ENCODE results near the gene FGF18. TPM values are rescaled to one million over a fixed set of nuclear protein-coding genes. Genes with fewer than 3 reads are reported as not detected.
A peak's percentile ranks its signal among the peaks of the same experiment; 100 is the strongest.

FGF18 gene
- total and polyA plus RNA-seq, 9 of the 15 experiments (the other 6 are each of a cell fraction or from before 2014, with no cell fraction given) = 0.05 to 0.18 (median 0.11) TPM; not detected in 6

DNA sequence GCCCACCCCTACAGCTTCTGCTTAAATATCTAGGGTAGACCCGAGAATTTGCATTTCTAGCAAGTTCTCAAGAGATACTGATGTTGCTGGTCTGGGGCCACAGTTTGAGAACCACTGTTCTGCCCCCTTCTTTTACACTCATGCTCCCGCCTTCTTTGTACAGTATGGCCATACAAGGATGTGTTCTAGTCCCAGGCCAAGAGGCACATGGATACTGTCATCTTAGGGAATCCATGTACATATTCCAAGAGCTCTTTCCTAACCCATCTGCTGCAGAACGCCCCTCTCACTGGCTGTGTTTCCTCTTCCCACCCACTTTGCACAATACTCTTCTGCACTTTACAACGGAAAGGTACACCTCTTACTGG is 44.4 kb downstream of the FGF18 start (continued):
- TF ChIP-seq, protein P1, sequence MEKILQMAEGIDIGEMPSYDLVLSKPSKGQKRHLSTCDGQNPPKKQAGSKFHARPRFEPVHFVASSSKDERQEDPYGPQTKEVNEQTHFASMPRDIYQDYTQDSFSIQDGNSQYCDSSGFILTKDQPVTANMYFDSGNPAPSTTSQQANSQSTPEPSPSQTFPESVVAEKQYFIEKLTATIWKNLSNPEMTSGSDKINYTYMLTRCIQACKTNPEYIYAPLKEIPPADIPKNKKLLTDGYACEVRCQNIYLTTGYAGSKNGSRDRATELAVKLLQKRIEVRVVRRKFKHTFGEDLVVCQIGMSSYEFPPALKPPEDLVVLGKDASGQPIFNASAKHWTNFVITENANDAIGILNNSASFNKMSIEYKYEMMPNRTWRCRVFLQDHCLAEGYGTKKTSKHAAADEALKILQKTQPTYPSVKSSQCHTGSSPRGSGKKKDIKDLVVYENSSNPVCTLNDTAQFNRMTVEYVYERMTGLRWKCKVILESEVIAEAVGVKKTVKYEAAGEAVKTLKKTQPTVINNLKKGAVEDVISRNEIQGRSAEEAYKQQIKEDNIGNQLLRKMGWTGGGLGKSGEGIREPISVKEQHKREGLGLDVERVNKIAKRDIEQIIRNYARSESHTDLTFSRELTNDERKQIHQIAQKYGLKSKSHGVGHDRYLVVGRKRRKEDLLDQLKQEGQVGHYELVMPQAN (IDR thresholded peaks at IDR 0.05; ENCODE audit: borderline replicate concordance) = no peak
- TF ChIP-seq, protein P2, sequence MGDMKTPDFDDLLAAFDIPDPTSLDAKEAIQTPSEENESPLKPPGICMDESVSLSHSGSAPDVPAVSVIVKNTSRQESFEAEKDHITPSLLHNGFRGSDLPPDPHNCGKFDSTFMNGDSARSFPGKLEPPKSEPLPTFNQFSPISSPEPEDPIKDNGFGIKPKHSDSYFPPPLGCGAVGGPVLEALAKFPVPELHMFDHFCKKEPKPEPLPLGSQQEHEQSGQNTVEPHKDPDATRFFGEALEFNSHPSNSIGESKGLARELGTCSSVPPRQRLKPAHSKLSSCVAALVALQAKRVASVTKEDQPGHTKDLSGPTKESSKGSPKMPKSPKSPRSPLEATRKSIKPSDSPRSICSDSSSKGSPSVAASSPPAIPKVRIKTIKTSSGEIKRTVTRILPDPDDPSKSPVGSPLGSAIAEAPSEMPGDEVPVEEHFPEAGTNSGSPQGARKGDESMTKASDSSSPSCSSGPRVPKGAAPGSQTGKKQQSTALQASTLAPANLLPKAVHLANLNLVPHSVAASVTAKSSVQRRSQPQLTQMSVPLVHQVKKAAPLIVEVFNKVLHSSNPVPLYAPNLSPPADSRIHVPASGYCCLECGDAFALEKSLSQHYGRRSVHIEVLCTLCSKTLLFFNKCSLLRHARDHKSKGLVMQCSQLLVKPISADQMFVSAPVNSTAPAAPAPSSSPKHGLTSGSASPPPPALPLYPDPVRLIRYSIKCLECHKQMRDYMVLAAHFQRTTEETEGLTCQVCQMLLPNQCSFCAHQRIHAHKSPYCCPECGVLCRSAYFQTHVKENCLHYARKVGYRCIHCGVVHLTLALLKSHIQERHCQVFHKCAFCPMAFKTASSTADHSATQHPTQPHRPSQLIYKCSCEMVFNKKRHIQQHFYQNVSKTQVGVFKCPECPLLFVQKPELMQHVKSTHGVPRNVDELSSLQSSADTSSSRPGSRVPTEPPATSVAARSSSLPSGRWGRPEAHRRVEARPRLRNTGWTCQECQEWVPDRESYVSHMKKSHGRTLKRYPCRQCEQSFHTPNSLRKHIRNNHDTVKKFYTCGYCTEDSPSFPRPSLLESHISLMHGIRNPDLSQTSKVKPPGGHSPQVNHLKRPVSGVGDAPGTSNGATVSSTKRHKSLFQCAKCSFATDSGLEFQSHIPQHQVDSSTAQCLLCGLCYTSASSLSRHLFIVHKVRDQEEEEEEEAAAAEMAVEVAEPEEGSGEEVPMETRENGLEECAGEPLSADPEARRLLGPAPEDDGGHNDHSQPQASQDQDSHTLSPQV (IDR thresholded peaks at IDR 0.05) = no peak
- TF ChIP-seq, protein P3, sequence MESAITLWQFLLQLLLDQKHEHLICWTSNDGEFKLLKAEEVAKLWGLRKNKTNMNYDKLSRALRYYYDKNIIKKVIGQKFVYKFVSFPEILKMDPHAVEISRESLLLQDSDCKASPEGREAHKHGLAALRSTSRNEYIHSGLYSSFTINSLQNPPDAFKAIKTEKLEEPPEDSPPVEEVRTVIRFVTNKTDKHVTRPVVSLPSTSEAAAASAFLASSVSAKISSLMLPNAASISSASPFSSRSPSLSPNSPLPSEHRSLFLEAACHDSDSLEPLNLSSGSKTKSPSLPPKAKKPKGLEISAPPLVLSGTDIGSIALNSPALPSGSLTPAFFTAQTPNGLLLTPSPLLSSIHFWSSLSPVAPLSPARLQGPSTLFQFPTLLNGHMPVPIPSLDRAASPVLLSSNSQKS (CRISPR knock-in tag; IDR thresholded peaks at IDR 0.05) = no peak
- TF ChIP-seq RCOR1 (IDR thresholded peaks at IDR 0.05; ENCODE audit: borderline replicate concordance in 1 of 2, low read depth in 2 of 2, low read length in 2 of 2) (no peak), SREBF2 (CRISPR knock-in tag; IDR thresholded peaks at IDR 0.05) (no peak), ZNF589 (CRISPR knock-in tag; IDR thresholded peaks at IDR 0.05; ENCODE audit: low read depth) (peak; percentile 86; the same call in 1 of the 2 replicates), FOXM1 (IDR thresholded peaks at IDR 0.05; ENCODE audit: low read depth) (no peak), FOXM1 (CRISPR knock-in tag; IDR thresholded peaks at IDR 0.05; ENCODE audit: low read depth) (no peak), DACH1 (IDR thresholded peaks at IDR 0.05; ENCODE audit: partially characterized antibody) (no peak)
- TF ChIP-seq, protein P4, sequence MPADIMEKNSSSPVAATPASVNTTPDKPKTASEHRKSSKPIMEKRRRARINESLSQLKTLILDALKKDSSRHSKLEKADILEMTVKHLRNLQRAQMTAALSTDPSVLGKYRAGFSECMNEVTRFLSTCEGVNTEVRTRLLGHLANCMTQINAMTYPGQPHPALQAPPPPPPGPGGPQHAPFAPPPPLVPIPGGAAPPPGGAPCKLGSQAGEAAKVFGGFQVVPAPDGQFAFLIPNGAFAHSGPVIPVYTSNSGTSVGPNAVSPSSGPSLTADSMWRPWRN (IDR thresholded peaks at IDR 0.05; ENCODE audit: low read depth) = no peak
